ENCODE measurements around the gene HK3.

GRCh38 chr5:176866707-176867310 lies 32.3 kb downstream of the HK3 start:
- TF ChIP-seq CTCF (conservative IDR thresholded peaks at IDR 0.05) (no peak), ZFX (IDR thresholded peaks at IDR 0.05) (no peak)

Measured in C4-2B (cell line).